Measurements from ENCODE around the gene TTYH2. TPM values are rescaled to one million over a fixed set of nuclear protein-coding genes. Genes with fewer than 3 reads are reported as not detected.
A peak's percentile ranks its signal among the peaks of the same experiment; 100 is the strongest.

The TTYH2 gene
- total and polyA plus RNA-seq, 12 donors = 8.6 to 36.3 (median 24.8) TPM

GRCh38 chr17:74244128-74244527 is 30.8 kb downstream of the TTYH2 start:
- Histone ChIP-seq H3K27ac (peak overlapping the region in 7 of 10 donors; percentile 18 to 77 (median 59)), H3K4me1 (peaks cover 14 to 60% (median 43%) of the 10 kb centered on the region in 9 donors), H3K4me3 (no peak overlapping the region), H3K9me3 (no peaks in the 10 kb centered on the region), H3K27me3 (no peaks in the 10 kb centered on the region), H3K36me3 (peaks cover 0 to 22% (median 0%) of the 10 kb centered on the region in 9 donors)
- TF ChIP-seq CTCF (IDR thresholded peaks at IDR 0.05) = no peak
- 92 to 97% methylated on average over 10 of the region's 10 CpGs for WGBS, 2 donors
- DNase-seq = no peak
- no peak for ATAC-seq
- intact Hi-C loops (cut with DNase I) = loop anchor here in 2 of 10 donors (2.0 to 5.0 kb wide), 2 partner anchors 29 to 42 kb away; partner anchors contain the start of gene RPL38 (in 1 of the 2)

GRCh38 chr17:74244548-74244947 is 31.2 kb downstream of the TTYH2 start:
- intact Hi-C loops (cut with DNase I) = loop anchor here in 2 of 10 donors (2.0 to 5.0 kb wide), 2 partner anchors 30 to 42 kb away; partner anchors contain the start of gene RPL38 (in 1 of the 2)
- H3K9me3 ChIP-seq = no peaks in the 10 kb centered on the region
- H3K4me3 ChIP-seq = no peak overlapping the region
- ATAC-seq (peak in 4 of 8 donors; percentile 11 to 62 (median 20)), DNase-seq (no peak)
- no peaks in the 10 kb centered on the region for H3K27me3 ChIP-seq
- H3K27ac ChIP-seq = peak overlapping the region in 3 of 10 donors; percentile 64 to 77 (median 67)
- H3K36me3 ChIP-seq = peaks cover 0 to 22% (median 0%) of the 10 kb centered on the region in 9 donors
- no peak for TF ChIP-seq CTCF (IDR thresholded peaks at IDR 0.05)
- 64 to 67% methylated on average over 6 of the region's 6 CpGs for WGBS, 2 donors
- peaks cover 14 to 56% (median 43%) of the 10 kb centered on the region in 9 donors for H3K4me1 ChIP-seq

- peaks cover 14 to 48% (median 38%) of the 10 kb centered on the region in 9 donors for H3K4me1 ChIP-seq
- H3K9me3 ChIP-seq = no peaks in the 10 kb centered on the region
- DNase-seq (no peak), ATAC-seq (no peak)
- H3K27me3 ChIP-seq = no peaks in the 10 kb centered on the region
- 79 to 85% methylated on average over 21 of the region's 21 CpGs for WGBS, 2 donors
- peaks cover 0 to 24% (median 0%) of the 10 kb centered on the region in 9 donors for H3K36me3 ChIP-seq
- TF ChIP-seq CTCF (IDR thresholded peaks at IDR 0.05) = no peak
- intact Hi-C loops (cut with DNase I) = loop anchor here in 2 of 10 donors (2.0 to 5.0 kb wide), 2 partner anchors 30 to 37 kb away; no protein-coding TSS in a partner anchor
- no peak overlapping the region for H3K27ac ChIP-seq
- no peak overlapping the region for H3K4me3 ChIP-seq
Measured at GRCh38 chr17:74245145-74245831, 31.9 kb downstream of the TTYH2 start.

GRCh38 chr17:74245871-74246270 is 32.5 kb downstream of the TTYH2 start:
- TF ChIP-seq CTCF (IDR thresholded peaks at IDR 0.05) = no peak
- Histone ChIP-seq H3K36me3 (peaks cover 0 to 29% (median 0%) of the 10 kb centered on the region in 9 donors), H3K4me3 (no peak overlapping the region), H3K27ac (no peak overlapping the region), H3K27me3 (no peaks in the 10 kb centered on the region), H3K4me1 (peaks cover 12 to 42% (median 32%) of the 10 kb centered on the region in 9 donors), H3K9me3 (no peaks in the 10 kb centered on the region)
- DNase-seq (no peak), ATAC-seq (no peak)
- 76 to 81% methylated on average over 5 of the region's 5 CpGs for WGBS, 2 donors
- intact Hi-C loops (cut with DNase I) = loop anchor here in 2 of 10 donors (2.0 to 5.0 kb wide), 2 partner anchors 31 to 36 kb away; no protein-coding TSS in a partner anchor
